BLaER1 (cell line): ENCODE results near the gene RAD51C.

ENCODE experiments used
- H3K27ac ChIP-seq: shearing (Covaris generic); formaldehyde crosslinking; 2 replicates; pipeline ENCODE4 v1.8.1; 2022
- H3K27me3 ChIP-seq: shearing (Covaris generic); formaldehyde crosslinking; 2 replicates; pipeline ENCODE4 v1.8.1; 2022
- H3K36me3 ChIP-seq: shearing (Covaris generic); formaldehyde crosslinking; 2 replicates; pipeline ENCODE4 v1.8.1; 2022
- H3K4me1 ChIP-seq: shearing (Covaris generic); formaldehyde crosslinking; 2 replicates; pipeline ENCODE4 v1.8.1; 2022
- H3K4me2 ChIP-seq: shearing (Covaris generic); formaldehyde crosslinking; 2 replicates; pipeline ENCODE4 v1.8.1; 2022
- H3K4me3 ChIP-seq: shearing (Covaris generic); formaldehyde crosslinking; 2 replicates; pipeline ENCODE4 v1.8.1; 2022
- H3K9ac ChIP-seq: shearing (Covaris generic); formaldehyde crosslinking; 2 replicates; pipeline ENCODE4 v1.8.1; 2022
- H3K9me3 ChIP-seq: shearing (Covaris generic); formaldehyde crosslinking; 2 replicates; pipeline ENCODE4 v1.8.1; 2022
- H4K20me1 ChIP-seq: shearing (Covaris generic); formaldehyde crosslinking; 2 replicates; pipeline ENCODE4 v1.8.1; 2022
- Cebpa-rat ChIP-seq: shearing (Covaris generic); IDR thresholded peaks from 2 replicates; pipeline ENCODE4 v1.8.1; 2022

The RAD51C gene

GRCh38 chr17:58694826-58695225 lies 2.4 kb downstream of the RAD51C start:
- H3K36me3 ChIP-seq = peaks cover 51% of the 10 kb centered on the region
- no peak overlapping the region for H3K4me3 ChIP-seq

GRCh38 chr17:58699771-58700170 lies 7.4 kb downstream of the RAD51C start:
- H3K4me2 ChIP-seq = no peak overlapping the region
- TF ChIP-seq Cebpa-rat = no peak
- no peaks in the 10 kb centered on the region for H3K27me3 ChIP-seq
- H4K20me1 ChIP-seq = no peaks in the 10 kb centered on the region
- no peaks in the 10 kb centered on the region for H3K9me3 ChIP-seq
- H3K36me3 ChIP-seq = peaks cover 99% of the 10 kb centered on the region
- H3K27ac ChIP-seq = no peak overlapping the region
- no peak overlapping the region for H3K4me3 ChIP-seq
- H3K9ac ChIP-seq = no peak overlapping the region
- H3K4me1 ChIP-seq = peaks cover 2% of the 10 kb centered on the region; the same call in 1 of the 2 replicates

More at GRCh38 chr17:58694826-58695225, 2.4 kb downstream of the RAD51C start:
- H3K9me3 ChIP-seq = peaks cover 4% of the 10 kb centered on the region; the same call in 1 of the 2 replicates
- H3K27ac ChIP-seq = no peak overlapping the region
- no peaks in the 10 kb centered on the region for H4K20me1 ChIP-seq
- no peak overlapping the region for H3K9ac ChIP-seq
- H3K27me3 ChIP-seq = no peaks in the 10 kb centered on the region
- peak overlapping the region; percentile 88; the same call in 1 of the 2 replicates for H3K4me2 ChIP-seq
- H3K4me1 ChIP-seq = peaks cover 23% of the 10 kb centered on the region
- no peak for TF ChIP-seq Cebpa-rat

GRCh38 chr17:58702045-58702476 lies 9.7 kb downstream of the RAD51C start:
- peaks cover 98% of the 10 kb centered on the region for H3K36me3 ChIP-seq
- H3K27me3 ChIP-seq = no peaks in the 10 kb centered on the region
- no peak overlapping the region for H3K4me2 ChIP-seq
- peaks cover 10% of the 10 kb centered on the region for H3K4me1 ChIP-seq
- no peak overlapping the region for H3K27ac ChIP-seq
- no peak overlapping the region for H3K9ac ChIP-seq
- no peak overlapping the region for H3K4me3 ChIP-seq
- no peak for TF ChIP-seq Cebpa-rat
- no peaks in the 10 kb centered on the region for H4K20me1 ChIP-seq
- no peaks in the 10 kb centered on the region for H3K9me3 ChIP-seq

- no peak overlapping the region for H3K27ac ChIP-seq
- H3K36me3 ChIP-seq = peaks cover 98% of the 10 kb centered on the region
- H4K20me1 ChIP-seq = no peaks in the 10 kb centered on the region
- H3K9me3 ChIP-seq = no peaks in the 10 kb centered on the region
- H3K4me3 ChIP-seq = no peak overlapping the region
- no peak for TF ChIP-seq Cebpa-rat
- no peaks in the 10 kb centered on the region for H3K27me3 ChIP-seq
- H3K9ac ChIP-seq = no peak overlapping the region
- peaks cover 13% of the 10 kb centered on the region for H3K4me1 ChIP-seq
- H3K4me2 ChIP-seq = no peak overlapping the region
These were observed 10.3 kb downstream of the RAD51C start for GRCh38 chr17:58702708-58703107.

- no peak for TF ChIP-seq Cebpa-rat
- Histone ChIP-seq H3K27ac (no peak overlapping the region), H3K9ac (no peak overlapping the region), H3K4me3 (no peak overlapping the region), H4K20me1 (no peaks in the 10 kb centered on the region), H3K27me3 (no peaks in the 10 kb centered on the region), H3K4me1 (peaks cover 13% of the 10 kb centered on the region), H3K36me3 (peaks cover 97% of the 10 kb centered on the region), H3K4me2 (no peak overlapping the region), H3K9me3 (no peaks in the 10 kb centered on the region)
These were observed 10.9 kb downstream of the RAD51C start for GRCh38 chr17:58703137-58703915.

- no peak for TF ChIP-seq Cebpa-rat
- Histone ChIP-seq H3K9me3 (no peaks in the 10 kb centered on the region), H3K9ac (no peak overlapping the region), H3K4me1 (peaks cover 13% of the 10 kb centered on the region), H4K20me1 (no peaks in the 10 kb centered on the region), H3K27ac (no peak overlapping the region), H3K4me2 (no peak overlapping the region), H3K36me3 (peaks cover 91% of the 10 kb centered on the region), H3K4me3 (no peak overlapping the region), H3K27me3 (no peaks in the 10 kb centered on the region)
These were observed 11.5 kb downstream of the RAD51C start for GRCh38 chr17:58703916-58704286.

- Histone ChIP-seq H3K27ac (no peak overlapping the region), H3K27me3 (no peaks in the 10 kb centered on the region), H4K20me1 (no peaks in the 10 kb centered on the region), H3K4me3 (no peak overlapping the region), H3K9ac (no peak overlapping the region), H3K4me2 (no peak overlapping the region), H3K36me3 (peaks cover 85% of the 10 kb centered on the region), H3K4me1 (peaks cover 13% of the 10 kb centered on the region), H3K9me3 (no peaks in the 10 kb centered on the region)
- TF ChIP-seq Cebpa-rat = no peak
These were observed 14.1 kb downstream of the RAD51C start for GRCh38 chr17:58706351-58707140.

GRCh38 chr17:58710948-58711552 lies 18.6 kb downstream of the RAD51C start:
- Histone ChIP-seq H3K27ac (no peak overlapping the region), H3K4me3 (no peak overlapping the region), H3K4me1 (peaks cover 13% of the 10 kb centered on the region), H3K27me3 (no peaks in the 10 kb centered on the region), H3K36me3 (peaks cover 86% of the 10 kb centered on the region), H3K9me3 (no peaks in the 10 kb centered on the region), H3K4me2 (no peak overlapping the region), H4K20me1 (no peaks in the 10 kb centered on the region), H3K9ac (no peak overlapping the region)
- TF ChIP-seq Cebpa-rat = no peak

GRCh38 chr17:58722274-58722673 lies 29.9 kb downstream of the RAD51C start:
- TF ChIP-seq Cebpa-rat = no peak
- no peaks in the 10 kb centered on the region for H3K27me3 ChIP-seq

GRCh38 chr17:58722696-58723095 lies 30.3 kb downstream of the RAD51C start:
- H3K27me3 ChIP-seq = no peaks in the 10 kb centered on the region
- TF ChIP-seq Cebpa-rat = no peak
- no peaks in the 10 kb centered on the region for H4K20me1 ChIP-seq
- no peak overlapping the region for H3K9ac ChIP-seq
- H3K9me3 ChIP-seq = no peaks in the 10 kb centered on the region
- H3K4me2 ChIP-seq = no peak overlapping the region
- peaks cover 80% of the 10 kb centered on the region for H3K36me3 ChIP-seq
- H3K4me3 ChIP-seq = no peak overlapping the region
- no peaks in the 10 kb centered on the region for H3K4me1 ChIP-seq
- no peak overlapping the region for H3K27ac ChIP-seq

More at GRCh38 chr17:58722274-58722673, 29.9 kb downstream of the RAD51C start:
- Histone ChIP-seq H4K20me1 (no peaks in the 10 kb centered on the region), H3K4me1 (no peaks in the 10 kb centered on the region), H3K36me3 (peaks cover 82% of the 10 kb centered on the region), H3K9ac (no peak overlapping the region), H3K27ac (no peak overlapping the region), H3K4me2 (no peak overlapping the region), H3K4me3 (no peak overlapping the region), H3K9me3 (no peaks in the 10 kb centered on the region)
